HG02759 (cell line): ENCODE results near the gene ZSWIM5.
"Not testable (repeated sequence)": the region's sequence is repeated elsewhere in the genome, so short reads cannot be mapped to it uniquely, and the experiment has no call there.

Experiments used
- ATAC-seq: cut with Tn5 transposase; IDR thresholded peaks from one replicate; pipeline ENCODE4 v1.9.1; 2021; ENCODE audit warnings: mild to moderate bottlenecking, moderate library complexity; ENCODE audit not compliant: unreplicated experiment

ZSWIM5 gene

DNA sequence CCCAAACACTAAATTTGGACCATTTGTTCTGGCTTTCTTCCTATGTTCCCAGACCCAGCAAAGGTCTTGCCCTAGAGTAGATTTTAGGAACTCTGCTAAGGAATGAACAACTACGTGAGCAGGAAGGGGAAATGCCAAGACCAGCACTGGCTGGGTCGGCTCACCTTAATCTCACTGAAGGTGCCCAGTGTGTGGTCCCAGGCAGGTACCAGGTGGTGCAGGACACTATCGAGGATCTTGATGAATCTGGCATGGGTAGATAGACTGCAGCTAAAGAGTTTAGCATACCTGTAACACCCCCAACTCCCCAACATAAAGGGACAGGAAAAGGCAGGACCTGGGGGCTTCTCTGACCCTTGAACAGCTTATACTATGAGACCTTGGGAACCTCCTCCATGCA lies 198.3 kb downstream of the ZSWIM5 start:
- no peak for ATAC-seq

DNA sequence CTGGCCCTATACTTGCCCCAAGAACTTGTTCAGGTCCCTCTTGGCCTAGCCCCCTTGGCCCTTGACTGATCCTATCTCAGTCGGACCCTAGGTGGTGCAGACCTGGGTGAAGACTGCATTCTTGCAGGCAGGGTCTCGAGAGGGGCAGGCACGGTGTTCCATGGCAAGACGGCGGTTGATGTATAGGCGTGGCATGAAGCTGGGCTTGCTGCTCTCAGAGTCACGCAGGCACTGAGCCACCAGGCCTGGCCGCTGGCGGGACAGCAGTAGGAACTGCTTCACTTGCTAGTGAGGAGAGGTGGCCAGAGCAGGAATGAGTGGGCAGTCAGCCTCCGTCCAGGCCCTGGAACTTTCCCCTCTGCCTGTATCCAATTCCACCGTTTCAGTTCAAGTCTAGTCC lies 199.1 kb downstream of the ZSWIM5 start:
- ATAC-seq: no peak

DNA sequence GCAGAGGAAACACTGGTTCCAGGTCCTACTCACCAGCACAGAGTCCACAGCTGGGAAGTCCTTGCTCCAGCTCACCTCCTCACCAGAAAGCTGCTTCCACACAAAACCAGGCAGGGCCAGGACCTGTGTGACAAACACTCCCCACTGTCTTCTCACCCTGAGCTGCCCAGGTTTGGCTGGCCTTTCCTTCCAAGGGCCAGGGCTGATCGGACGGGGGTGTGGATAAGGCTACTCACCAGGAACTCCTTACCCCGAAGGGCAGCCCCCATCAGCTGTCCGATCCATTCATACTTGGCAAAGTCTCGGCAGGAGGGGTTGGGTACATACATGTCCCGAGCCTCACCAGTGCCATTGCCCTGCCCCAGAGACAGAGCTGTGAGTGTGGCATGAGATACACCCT lies 200.6 kb downstream of the ZSWIM5 start:
- ATAC-seq: no peak

DNA sequence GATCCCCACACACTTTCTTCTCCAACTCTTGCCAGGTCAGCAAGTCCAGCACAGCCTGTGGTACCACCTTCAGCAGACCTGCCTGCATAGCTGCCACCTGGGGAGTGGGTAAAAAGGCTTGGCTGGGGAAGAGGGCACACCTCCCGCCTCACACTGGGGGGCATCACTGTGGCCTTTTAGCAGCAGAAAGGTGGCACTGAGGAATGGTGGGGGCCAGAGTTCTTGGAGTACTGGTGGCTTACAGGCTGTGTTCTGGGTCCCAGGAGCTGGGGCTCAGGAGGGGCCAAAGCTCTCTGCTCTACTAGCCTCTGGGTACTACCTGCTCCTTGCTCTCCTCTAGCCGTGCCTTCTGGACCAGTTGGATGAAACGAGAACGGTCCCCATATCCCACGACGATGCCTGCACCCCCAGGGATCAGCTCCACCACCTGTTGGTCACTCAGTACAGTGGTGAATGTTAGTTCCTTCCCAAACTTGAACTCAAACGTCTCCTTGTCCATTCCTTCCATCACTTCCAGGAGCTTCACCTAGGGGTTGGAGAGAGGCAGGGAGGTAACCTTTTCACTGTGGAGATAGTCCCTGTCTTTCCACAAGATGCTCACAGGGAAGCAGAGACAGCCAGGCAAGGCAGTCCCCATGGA lies 202.0 kb downstream of the ZSWIM5 start:
- ATAC-seq: no peak

DNA sequence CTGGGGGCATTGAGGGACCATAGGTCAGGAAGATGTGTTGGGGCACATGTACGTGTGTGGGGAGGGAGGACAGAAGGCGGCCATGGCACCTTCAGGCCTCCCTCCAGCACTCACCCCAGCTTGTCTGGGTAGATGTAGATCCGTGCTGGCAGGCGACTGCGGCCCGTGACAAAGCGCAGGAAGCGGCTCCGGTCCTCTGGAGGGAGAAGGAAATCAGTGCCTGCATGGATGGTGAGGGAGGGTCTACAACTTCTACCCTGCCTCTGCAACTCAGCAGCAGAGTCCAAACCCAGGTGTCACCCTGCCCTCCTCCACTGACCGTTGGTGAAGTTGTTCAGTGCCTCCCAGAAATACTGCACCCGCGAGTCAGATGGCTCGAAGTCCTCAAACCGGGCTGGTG lies 202.7 kb downstream of the ZSWIM5 start:
- ATAC-seq: no peak

DNA sequence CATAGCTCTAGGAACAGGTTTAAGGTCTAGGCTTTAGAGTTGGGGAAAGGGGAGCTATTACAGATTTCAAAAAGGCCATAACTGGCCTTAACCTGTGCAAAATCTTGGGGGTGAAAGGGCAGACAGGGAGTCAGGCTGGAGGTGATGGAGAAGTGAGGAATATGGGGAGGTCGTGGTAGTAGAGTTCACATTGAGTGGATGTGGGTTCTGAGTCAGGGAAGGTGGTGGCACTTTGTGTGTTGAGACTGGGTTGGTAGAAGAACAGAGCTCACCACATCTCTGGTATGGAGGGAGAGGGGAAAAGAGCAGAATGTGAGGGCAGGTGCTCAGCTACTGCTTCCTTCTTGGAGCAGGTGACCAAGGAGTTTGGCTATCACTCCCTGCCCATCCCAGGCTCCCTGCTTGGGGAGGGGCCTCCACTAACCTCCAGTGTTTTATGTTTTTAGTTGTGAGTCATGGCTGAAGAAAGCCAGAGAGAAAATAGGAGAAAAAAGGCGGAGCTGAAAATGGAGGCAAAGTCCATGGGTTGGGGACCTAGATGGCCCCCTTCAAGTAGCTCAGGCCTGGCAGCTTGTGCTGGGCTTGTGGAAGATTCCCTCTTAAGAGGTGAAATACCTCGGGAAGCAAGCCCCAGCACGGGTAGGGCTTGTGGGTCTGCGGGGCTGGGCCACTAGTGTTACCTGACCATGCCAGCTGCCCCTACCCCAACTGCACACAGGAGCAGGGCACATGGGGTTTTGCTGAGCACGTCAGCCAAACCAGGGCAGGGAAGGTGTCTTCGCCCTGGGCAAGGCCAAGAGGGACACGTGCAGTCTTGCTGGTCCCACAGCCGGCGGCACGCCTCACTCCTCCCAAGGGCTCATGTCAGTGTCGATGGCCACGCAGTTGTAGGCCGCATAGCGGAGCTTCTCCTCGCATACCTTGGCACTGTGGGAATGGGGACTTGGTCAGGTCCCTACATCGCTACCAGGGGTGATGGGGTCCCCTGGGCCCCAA lies 203.5 kb downstream of the ZSWIM5 start:
- no peak for ATAC-seq

DNA sequence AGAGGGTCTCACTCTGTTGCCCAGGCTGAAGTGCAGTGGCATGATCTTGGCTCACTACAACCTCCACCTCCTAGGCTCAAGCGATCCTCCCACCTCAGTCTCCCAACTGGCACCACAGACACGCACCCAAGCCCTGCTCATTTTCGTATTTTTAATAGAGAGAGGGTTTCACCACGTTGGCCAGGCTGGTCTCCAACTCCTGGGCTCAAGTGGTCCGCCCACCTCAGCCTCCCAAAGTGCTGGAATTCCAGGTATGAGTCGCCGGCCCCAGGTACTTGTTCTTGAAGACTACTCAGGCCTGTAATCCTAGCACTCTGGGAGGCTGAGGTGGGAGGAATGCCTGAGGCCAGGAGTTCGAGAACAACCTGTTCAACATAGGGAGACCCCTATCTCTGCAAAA lies 204.8 kb downstream of the ZSWIM5 start:
- not testable (repeated sequence) for ATAC-seq

DNA sequence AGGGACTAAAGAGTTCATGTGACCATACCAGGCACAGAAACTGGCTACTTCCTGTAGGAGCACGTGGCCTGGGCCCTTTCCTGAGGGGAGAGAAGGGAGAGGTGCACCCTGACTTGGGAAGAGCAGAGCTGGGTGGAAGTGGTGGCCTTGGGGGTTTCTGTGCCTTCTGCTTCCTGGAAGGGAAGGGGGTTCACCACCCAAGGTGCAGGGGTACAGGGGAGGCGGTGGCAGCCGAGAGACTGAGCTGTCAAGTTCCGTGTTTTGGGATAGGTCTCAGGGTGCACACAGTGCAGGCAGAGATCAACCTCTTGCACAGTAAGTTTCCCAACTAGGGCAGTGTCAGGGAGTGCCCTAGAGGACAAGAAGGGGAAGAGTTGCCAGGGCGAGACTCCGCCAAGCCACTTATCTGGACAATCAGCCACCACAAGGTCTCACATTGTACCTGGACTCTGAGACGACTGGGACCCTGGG lies 205.4 kb downstream of the ZSWIM5 start:
- no peak for ATAC-seq

DNA sequence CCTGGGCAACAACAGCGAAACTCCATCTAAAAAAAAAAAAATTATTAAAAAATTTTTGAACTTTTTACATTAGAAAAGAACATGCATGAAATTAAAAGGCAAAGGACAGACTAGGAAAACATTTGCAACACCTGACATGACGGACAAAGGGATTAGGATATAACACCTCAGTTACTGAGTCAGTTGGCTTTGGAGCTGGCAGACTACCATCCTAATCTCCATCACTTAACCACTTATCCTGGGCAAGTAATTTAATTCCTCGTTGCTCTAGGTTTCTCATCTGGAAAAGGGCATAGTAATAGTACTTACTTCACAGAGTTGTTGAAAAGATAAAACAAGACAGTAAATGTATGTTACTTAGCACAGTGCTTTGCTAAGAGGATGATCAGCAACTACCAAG lies 207.2 kb downstream of the ZSWIM5 start:
- no peak for ATAC-seq

DNA sequence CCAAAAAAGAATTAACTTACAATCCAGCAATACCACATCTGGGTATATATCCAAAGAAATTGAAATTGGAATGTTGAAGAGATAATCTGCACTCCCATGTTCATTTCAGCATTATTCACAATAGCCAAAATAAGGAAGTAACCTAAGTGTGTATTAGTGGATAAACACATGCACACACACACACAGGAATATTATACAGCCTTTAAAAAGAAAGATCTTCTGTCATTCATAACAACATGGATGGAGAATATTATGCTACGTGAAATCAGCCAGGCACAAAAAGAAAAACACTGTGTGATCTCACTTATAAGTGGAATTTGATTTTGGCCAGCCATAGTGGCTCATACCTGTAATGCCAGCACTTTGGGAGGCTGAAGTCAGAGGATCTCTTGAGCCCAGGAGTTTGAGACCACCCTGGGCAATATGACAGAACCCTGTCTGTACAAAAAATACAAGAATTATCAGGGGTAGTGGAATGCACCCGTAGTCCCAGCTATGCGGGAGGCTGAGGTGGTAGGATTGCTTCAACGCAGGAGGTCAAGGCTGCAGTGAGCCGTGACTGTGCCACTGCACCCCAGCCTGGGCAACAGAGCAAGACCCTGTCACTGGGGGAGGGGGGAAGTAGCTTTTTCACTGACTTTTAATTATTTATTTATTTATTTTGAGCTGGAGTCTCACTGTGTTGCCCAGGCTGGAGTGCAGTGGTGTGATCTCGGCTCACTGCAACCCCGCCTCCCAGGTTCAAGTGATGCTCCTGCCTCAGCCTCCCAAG lies 210.8 kb downstream of the ZSWIM5 start:
- ATAC-seq: no peak

DNA sequence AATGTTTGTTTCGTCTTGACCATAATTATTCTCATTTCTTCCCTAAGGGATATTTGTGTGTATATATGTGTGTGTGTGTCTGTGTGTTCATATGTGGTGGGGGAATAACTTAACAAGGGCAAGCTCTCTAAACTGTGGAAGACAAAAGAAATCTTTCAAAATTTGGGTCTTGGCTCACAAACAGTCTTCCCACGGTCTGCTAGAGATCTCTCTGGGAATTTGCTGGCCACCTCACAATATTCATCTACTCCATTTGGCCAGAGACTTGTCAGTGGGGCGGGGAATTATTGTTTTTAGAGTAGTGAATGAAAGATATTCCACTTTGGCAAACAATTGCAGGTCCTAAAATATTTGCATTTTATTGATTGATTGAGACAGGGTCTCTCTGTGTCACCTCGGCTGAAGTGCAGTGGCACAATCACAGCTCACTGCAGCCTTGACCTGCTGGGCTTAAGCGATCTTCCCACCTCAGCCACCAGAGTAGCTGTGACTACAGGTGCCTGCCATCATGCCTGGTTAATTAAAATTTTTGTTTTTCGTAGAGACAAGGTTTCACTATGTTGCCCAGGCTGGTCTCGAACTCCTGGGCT lies 212.0 kb downstream of the ZSWIM5 start:
- ATAC-seq: no peak

DNA sequence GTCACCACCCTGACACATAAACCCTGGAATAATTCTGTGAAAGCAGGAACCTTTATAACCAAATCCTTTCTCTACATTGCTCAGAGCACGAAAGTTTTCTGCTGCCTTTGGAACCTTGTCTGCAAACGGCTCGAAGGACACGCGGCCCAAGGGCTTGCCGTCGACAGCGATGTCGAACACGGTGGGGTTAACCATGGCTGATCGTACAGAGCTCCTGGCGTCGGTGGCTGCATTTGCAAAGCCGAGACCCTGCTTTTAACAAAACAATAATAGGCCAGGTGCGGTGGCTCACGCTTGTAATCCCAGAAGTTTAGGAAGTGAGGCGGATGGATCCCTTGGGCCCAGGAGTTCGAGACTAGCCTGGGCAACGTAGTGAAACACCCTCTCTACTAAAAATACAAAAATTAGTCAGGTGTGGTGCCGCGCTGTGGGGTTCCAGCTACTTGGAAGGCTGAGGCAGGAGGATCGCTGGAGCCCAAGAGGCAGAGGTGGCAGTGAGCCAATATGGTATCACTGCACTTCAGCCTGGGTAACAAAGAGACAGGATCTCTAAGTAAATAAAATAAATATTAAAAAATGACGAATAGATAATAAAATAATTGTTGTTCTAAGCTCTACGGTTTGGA lies 217.8 kb downstream of the ZSWIM5 start:
- no peak for ATAC-seq

DNA sequence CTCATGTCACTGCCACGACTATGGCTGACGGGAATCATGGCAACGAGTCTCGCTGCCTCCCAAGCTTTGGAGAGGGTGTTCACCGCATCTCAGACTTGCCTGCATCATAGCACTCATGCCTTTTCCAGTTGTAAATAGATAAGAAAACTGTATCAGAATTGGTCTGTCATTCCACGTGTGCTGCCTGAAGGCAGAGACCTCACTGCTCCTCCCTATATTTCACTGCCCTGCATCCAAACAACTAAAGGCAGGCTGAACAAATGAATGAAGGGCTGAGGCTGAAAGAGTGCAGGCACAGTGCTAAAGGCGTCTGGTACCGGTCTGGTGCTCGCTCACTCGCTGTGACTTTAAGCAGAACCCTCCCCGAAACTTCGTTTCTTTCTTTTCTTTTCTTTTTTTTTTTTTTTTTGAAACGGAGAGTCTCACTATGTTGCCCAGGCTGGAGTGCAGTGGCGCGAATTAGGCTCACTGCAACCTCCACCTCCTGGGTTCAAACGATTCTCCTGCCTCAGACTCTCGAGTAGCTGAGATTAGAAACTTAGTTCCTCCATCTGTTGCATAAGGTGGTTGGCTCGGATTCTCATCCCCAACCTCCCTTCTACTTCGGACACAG lies 220.6 kb downstream of the ZSWIM5 start:
- no peak for ATAC-seq

DNA sequence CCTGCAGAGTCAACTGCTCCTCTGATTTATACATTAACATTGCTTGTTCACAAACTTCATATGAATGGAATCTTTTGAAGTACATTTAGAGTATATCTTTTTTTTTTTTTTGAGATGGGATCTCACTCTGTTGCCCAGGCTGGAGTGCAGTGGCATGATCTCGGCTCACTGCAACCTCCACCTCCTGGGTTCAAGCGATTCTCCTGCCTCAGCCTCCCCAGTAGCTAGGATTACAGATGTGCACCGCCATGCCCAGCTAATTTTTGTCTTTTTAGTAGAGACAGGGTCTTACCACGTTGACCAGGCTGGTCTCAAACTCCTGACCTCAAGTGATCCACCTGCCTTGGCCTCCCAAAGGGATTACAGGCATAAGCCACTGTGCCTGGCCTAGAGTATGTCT lies 229.0 kb downstream of the ZSWIM5 start:
- ATAC-seq: not testable (repeated sequence)

DNA sequence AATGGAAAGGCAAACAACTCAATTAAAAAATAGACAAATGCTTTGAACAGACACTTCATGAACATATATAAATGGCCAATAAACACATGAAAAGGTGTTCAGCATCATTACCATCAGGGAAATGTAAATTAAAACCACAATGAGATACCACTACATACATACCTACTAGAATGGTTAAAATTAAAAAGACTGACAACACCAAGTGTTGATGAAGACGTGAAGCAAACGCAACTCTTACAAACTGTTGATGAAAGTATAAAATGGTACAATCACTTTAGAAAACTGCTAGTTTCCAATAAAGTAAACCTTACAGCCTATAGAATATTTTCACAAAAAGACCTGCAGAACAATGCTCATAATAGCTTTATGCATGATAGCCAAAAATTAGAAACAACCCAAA lies 230.2 kb downstream of the ZSWIM5 start:
- no peak for ATAC-seq

DNA sequence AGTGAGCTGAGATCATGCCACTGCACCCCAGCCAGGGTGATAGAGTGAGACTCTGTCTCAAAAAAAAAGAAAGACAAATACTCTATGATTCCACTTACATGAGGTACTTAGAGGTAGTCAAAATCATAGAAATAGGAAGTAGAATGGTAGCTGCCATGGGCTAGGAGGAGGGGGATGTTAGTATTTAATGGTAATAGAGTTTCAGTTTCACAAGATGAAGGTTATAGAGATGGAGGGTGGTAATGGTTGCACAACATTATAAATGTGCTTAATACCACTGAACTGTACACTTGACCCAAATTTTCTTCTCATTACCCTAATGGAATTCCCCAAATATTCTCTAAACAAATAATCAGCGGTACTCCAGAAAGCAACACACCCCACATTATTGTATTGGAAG lies 232.8 kb downstream of the ZSWIM5 start:
- no peak for ATAC-seq

DNA sequence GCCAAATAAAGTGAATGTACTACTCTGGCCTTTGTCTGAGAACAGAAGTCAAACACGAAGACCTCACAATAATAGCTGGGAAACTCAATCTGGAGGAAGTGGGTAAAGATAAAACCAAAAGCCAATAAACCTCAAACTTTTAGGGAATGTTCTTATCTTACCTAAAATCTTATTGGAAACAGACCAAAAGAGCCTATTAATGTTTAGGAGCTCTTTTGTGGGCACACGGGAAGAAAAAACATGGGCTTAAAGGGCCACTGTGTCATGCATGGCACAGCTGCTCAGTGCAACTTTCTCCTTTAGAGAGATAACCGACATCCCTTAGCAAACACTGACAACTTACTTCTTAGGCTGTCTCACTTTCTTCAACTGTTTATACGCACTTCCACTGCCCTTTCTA lies 236.1 kb downstream of the ZSWIM5 start:
- no peak for ATAC-seq
